NOMO-1 (cell line): ENCODE results near the gene ZER1.
A peak's percentile ranks its signal among the peaks of the same experiment; 100 is the strongest.
"Not testable (repeated sequence)": the region's sequence is repeated elsewhere in the genome, so short reads cannot be mapped to it uniquely, and the experiment has no call there.

ENCODE experiments used
- DNase-seq, 2 experiments: peaks; one replicate each; lab custom pipeline; 2025; ENCODE audit not compliant: unreplicated experiment in 2 of 2; lab: John Stamatoyannopoulos, UW

ZER1 gene

GRCh38 chr9:128718047-128718446 is 53.7 kb downstream of the ZER1 start:
- DNase-seq = no peak

GRCh38 chr9:128716581-128717254 is 55.0 kb downstream of the ZER1 start:
- DNase-seq = no peak

GRCh38 chr9:128715436-128715750 is 56.3 kb downstream of the ZER1 start:
- DNase-seq = no peak

- no peak for DNase-seq
Observed at GRCh38 chr9:128714586-128715435, 56.9 kb downstream of the ZER1 start.

- DNase-seq = no peak
Observed at GRCh38 chr9:128713941-128714573, 57.7 kb downstream of the ZER1 start.

GRCh38 chr9:128713411-128713780 is 58.3 kb downstream of the ZER1 start:
- no peak for DNase-seq

GRCh38 chr9:128712451-128713410 is 59.0 kb downstream of the ZER1 start:
- no peak for DNase-seq

GRCh38 chr9:128707446-128707845 is 64.3 kb downstream of the ZER1 start:
- no peak for DNase-seq

- DNase-seq = no peak
Observed at GRCh38 chr9:128706671-128707381, 64.9 kb downstream of the ZER1 start.

- DNase-seq = no peak
Observed at GRCh38 chr9:128706045-128706444, 65.7 kb downstream of the ZER1 start.

GRCh38 chr9:128705051-128705965 is 66.4 kb downstream of the ZER1 start:
- DNase-seq = no peak

- no peak for DNase-seq
Observed at GRCh38 chr9:128704356-128704670, 67.4 kb downstream of the ZER1 start.

GRCh38 chr9:128703616-128704355 is 67.9 kb downstream of the ZER1 start:
- DNase-seq = no peak

- peak in 1 of 2 experiments; percentile 9 for DNase-seq
Observed at GRCh38 chr9:128702949-128703615, 68.6 kb downstream of the ZER1 start.

GRCh38 chr9:128702445-128702948 is 69.2 kb downstream of the ZER1 start, which contains the start of gene PKN3:
Gene PKN3 (plus strand): TSS chr9:128702503. CDS start chr9:128702916, 413 bp downstream.
- peak; percentile 69 to 89 for DNase-seq

- DNase-seq = no peak
Observed at GRCh38 chr9:128701227-128701854, 70.4 kb downstream of the ZER1 start.

- not testable (repeated sequence) for DNase-seq
Observed at GRCh38 chr9:128699096-128699795, 72.5 kb downstream of the ZER1 start.
